HCT116 (cell line): ENCODE data around the gene LHFPL6. TPM values are rescaled to one million over a fixed set of nuclear protein-coding genes. Genes with fewer than 3 reads are reported as not detected.

ENCODE experiments used
- ATAC-seq: fragments of 200-7000 bp; cut with Tn5 transposase; 2 replicates; pipeline ENCODE4 v1.9.1; 2020; ENCODE audit warnings: mild to moderate bottlenecking, moderate library complexity
- BruUV-seq: library from RNA; stranded (reverse); fragments of 400-500 nt; replicated peaks from 2 replicates; lab custom pipeline; 2021; lab: Mats Ljungman, UMichigan
- CTCF ChIA-PET: fragments of 300-600 bp; sonication (Branson Sonifier 250); formaldehyde crosslinking; loops from one replicate; lab custom pipeline; 2021; ENCODE audit warnings: antibody characterized with exemption; lab: Charles Lee
- POLR2A ChIA-PET: fragments of 300-600, 350-600 bp; sonication (Branson Sonifier 250); formaldehyde crosslinking; loops from one replicate; lab custom pipeline; 2021; ENCODE audit warnings: antibody characterized with exemption; lab: Charles Lee
- RAD21 ChIA-PET, 2 experiments: fragments of 300-600 bp; sonication (Branson Sonifier 250); formaldehyde crosslinking; loops; one replicate each; lab custom pipeline; 2023; ENCODE audit warnings: low total read pairs in 2 of 2; ENCODE audit not compliant: uncharacterized antibody in 2 of 2, unreplicated experiment in 2 of 2, low non-redundant PET in 1 of 2; lab: Charles Lee
- DNase-seq: peaks from one replicate; pipeline ENCODE4 v3.0.0-alpha.2; 2010; ENCODE audit warnings: low read depth, low spot score
- H2AFZ ChIP-seq: fragments of 200-600 bp; shearing (Covaris generic), sonication (generic); 2 replicates; pipeline ENCODE4 v1.6.1; 2017; ENCODE audit warnings: low read depth, mixed run types, mixed read lengths, antibody characterized with exemption, low read length; ENCODE audit not compliant: poor library complexity, severe bottlenecking
- H3K27ac ChIP-seq: 2 replicates; pipeline ENCODE4 v1.5.1; 2012; ENCODE audit warnings: low read depth, low read length
- H3K27me3 ChIP-seq: fragments of 200-600 bp; sonication (generic); 2 replicates; pipeline ENCODE4 v1.6.1; 2016; ENCODE audit warnings: mixed run types, low read length, mixed read lengths; ENCODE audit not compliant: insufficient read depth
- H3K36me3 ChIP-seq, 2 experiments: fragments of 200-500 bp in 1 of 2; fragments of 200-600 bp in 1 of 2; sonication (Bioruptor generic) in 1 of 2; sonication (generic) in 1 of 2; 2 replicates each; pipeline versions ENCODE4 v1.5.1 to v1.6.1; 2014 to 2016; ENCODE audit warnings: low read length in 2 of 2, inconsistent platforms in 1 of 2, mixed read lengths in 1 of 2, mixed run types in 1 of 2; ENCODE audit not compliant: insufficient read depth in 2 of 2, control insufficient read depth in 1 of 2
- H3K4me1 ChIP-seq, 2 experiments: fragments of 200-600 bp in 1 of 2; sonication (generic) in 1 of 2; 2 replicates each; pipeline versions ENCODE4 v1.5.1 to v1.6.1; 2012 to 2017; ENCODE audit warnings: low read length in 2 of 2, inconsistent platforms in 1 of 2, mild to moderate bottlenecking in 1 of 2, mixed read lengths in 1 of 2, mixed run types in 1 of 2, moderate library complexity in 1 of 2; ENCODE audit not compliant: insufficient read depth in 2 of 2, control insufficient read depth in 1 of 2
- H3K4me2 ChIP-seq: fragments of 200-600 bp; sonication (generic); 2 replicates; pipeline ENCODE4 v1.6.1; 2017; ENCODE audit warnings: mixed run types, low read length, mixed read lengths
- H3K4me3 ChIP-seq, 2 experiments: fragments of 200-600 bp in 1 of 2; sonication (generic) in 1 of 2; replicated peaks in 1 of 2; 2 replicates each; pipeline ENCODE4 v1.5.1; 2011 to 2016; ENCODE audit warnings: low read length in 2 of 2, control low read depth in 1 of 2, low read depth in 1 of 2, mild to moderate bottlenecking in 1 of 2, mixed read lengths in 1 of 2, mixed run types in 1 of 2
- H3K79me2 ChIP-seq: fragments of 200-600 bp; sonication (generic); 2 replicates; pipeline ENCODE4 v1.6.1; 2017; ENCODE audit warnings: mild to moderate bottlenecking, mixed run types, low read length, moderate library complexity, mixed read lengths; ENCODE audit not compliant: insufficient read depth
- H3K9ac ChIP-seq: fragments of 200-600 bp; sonication (generic); 2 replicates; pipeline ENCODE4 v1.6.1; 2016; ENCODE audit warnings: low read length, mixed read lengths
- H3K9me2 ChIP-seq: fragments of 200-600 bp; sonication (generic), shearing (Covaris generic); 2 replicates; pipeline ENCODE4 v1.6.1; 2017; ENCODE audit warnings: mixed run types, mild to moderate bottlenecking, moderate library complexity; ENCODE audit not compliant: insufficient read depth
- H3K9me3 ChIP-seq, 2 experiments: fragments of 200-500 bp in 1 of 2; fragments of 200-600 bp in 1 of 2; sonication (Bioruptor generic) in 1 of 2; sonication (generic) in 1 of 2; 2 replicates each; pipeline ENCODE4 v1.6.1; 2014 to 2017; ENCODE audit warnings: low read length in 2 of 2, mixed read lengths in 2 of 2, inconsistent platforms in 1 of 2, low read depth in 1 of 2, mild to moderate bottlenecking in 1 of 2, mixed run types in 1 of 2, moderate library complexity in 1 of 2; ENCODE audit not compliant: control insufficient read depth in 1 of 2, insufficient read depth in 1 of 2
- H4K20me1 ChIP-seq: fragments of 200-600 bp; sonication (generic), shearing (Covaris generic); 2 replicates; pipeline ENCODE4 v1.6.1; 2017; ENCODE audit warnings: mixed run types, mild to moderate bottlenecking, moderate library complexity; ENCODE audit not compliant: insufficient read depth
- CBX3 ChIP-seq: IDR thresholded peaks from 2 replicates; pipeline ENCODE4 v1.6.1; 2012; ENCODE audit warnings: low read depth
- CTCF ChIP-seq, 3 experiments: fragments of 200-600 bp in 1 of 3; sonication (generic) in 1 of 3; IDR thresholded peaks in 2 of 3; conservative IDR thresholded peaks in 1 of 3; 2 replicates each; pipeline ENCODE4 v1.5.1; 2012 to 2017; ENCODE audit warnings: low read depth in 2 of 3, low read length in 2 of 3, antibody characterized with exemption in 1 of 3, borderline replicate concordance in 1 of 3, control low read depth in 1 of 3, mild to moderate bottlenecking in 1 of 3, mixed read lengths in 1 of 3, mixed run types in 1 of 3, moderate library complexity in 1 of 3; ENCODE audit not compliant: insufficient read depth in 1 of 3
- EGR1 ChIP-seq: IDR thresholded peaks from 2 replicates; pipeline ENCODE4 v1.6.1; 2012; ENCODE audit warnings: low read depth
- ELF1 ChIP-seq: IDR thresholded peaks from 2 replicates; pipeline ENCODE4 v1.6.1; 2012; ENCODE audit warnings: low read depth, borderline replicate concordance
- FOSL1 ChIP-seq: IDR thresholded peaks from 2 replicates; pipeline ENCODE4 v1.6.1; 2012; ENCODE audit warnings: low read depth
- MAX ChIP-seq: IDR thresholded peaks from 2 replicates; pipeline ENCODE4 v1.6.1; 2012
- POLR2AphosphoS5 ChIP-seq: IDR thresholded peaks from 2 replicates; pipeline ENCODE4 v1.6.1; 2011; ENCODE audit warnings: mild to moderate bottlenecking, low read depth, low read length, moderate library complexity
- SIN3A ChIP-seq: IDR thresholded peaks from 2 replicates; pipeline ENCODE4 v1.6.1; 2012; ENCODE audit warnings: low read depth
- TCF7L2 ChIP-seq: IDR thresholded peaks from 2 replicates; pipeline ENCODE4 v1.7.0; 2011; ENCODE audit warnings: borderline replicate concordance, inconsistent platforms; ENCODE audit not compliant: insufficient read depth, insufficient read length; ENCODE audit errors: extremely low read depth
- ZFX ChIP-seq: fragments of 450-650 bp; IDR thresholded peaks from 2 replicates; pipeline ENCODE4 v1.6.1; 2017
- intact Hi-C: fragments of 100-400 bp; cut with micrococcal nuclease; formaldehyde crosslinking; loops from 2 replicates; pipeline ENCODE4 v1.10.0; 2022
- total RNA-seq: library from RNA; stranded (reverse); gene quantifications from one replicate; pipeline ENCODE4 v1.2.1, GENCODE V29; 2021; ENCODE audit not compliant: unreplicated experiment
- TF ChIP-seq, protein P1 (sequence below): IDR thresholded peaks from 2 replicates; pipeline ENCODE4 v1.6.1; 2012

The LHFPL6 gene
- total RNA-seq, 1 experiment from 2014 or later, result 0.22 TPM

DNA sequence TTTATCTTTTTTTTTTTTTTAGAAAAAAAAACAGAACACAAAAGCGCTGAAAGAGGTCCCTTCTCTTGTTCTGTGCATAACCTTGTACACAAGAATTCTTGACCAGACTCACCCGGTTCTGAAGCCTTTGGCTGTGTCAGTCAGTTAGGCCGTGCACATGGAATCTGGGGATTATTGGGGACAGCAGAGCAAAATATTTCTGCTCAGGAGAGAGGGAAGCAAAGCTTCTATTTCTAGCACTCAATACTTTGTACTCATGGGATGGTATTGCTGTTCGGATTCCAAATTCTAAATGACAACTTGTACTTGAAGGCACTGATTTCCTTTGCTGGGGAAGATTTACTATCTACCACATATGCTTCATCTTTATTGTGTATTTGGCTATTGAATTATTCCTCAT, 292.0 kb downstream of the LHFPL6 start:
- TF ChIP-seq ELF1 (no peak), SIN3A (no peak), POLR2AphosphoS5 (no peak), ZFX (no peak), FOSL1 (no peak), TCF7L2 (no peak), CTCF (IDR thresholded peaks at IDR 0.05 in 2 of 3, conservative IDR thresholded peaks at IDR 0.05 in 1 of 3; ENCODE audit: borderline replicate concordance in 1 of 3, insufficient read depth in 1 of 3, low read depth in 2 of 3, low read length in 2 of 3) (no peak), MAX (no peak), EGR1 (no peak), CBX3 (no peak)
- TF ChIP-seq, protein P1, sequence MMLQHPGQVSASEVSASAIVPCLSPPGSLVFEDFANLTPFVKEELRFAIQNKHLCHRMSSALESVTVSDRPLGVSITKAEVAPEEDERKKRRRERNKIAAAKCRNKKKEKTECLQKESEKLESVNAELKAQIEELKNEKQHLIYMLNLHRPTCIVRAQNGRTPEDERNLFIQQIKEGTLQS, result no peak
- Histone ChIP-seq H3K4me1 (no peaks in the 10 kb centered on the region), H4K20me1 (no peaks in the 10 kb centered on the region), H3K4me3 (no peak overlapping the region), H3K27ac (no peak overlapping the region), H3K27me3 (peaks cover 15% of the 10 kb centered on the region), H3K4me2 (no peak overlapping the region), H3K9me2 (no peaks in the 10 kb centered on the region), H3K9ac (no peak overlapping the region), H3K36me3 (no peaks in the 10 kb centered on the region), H3K9me3 (no peaks in the 10 kb centered on the region), H3K79me2 (no peaks in the 10 kb centered on the region), H2AFZ (no peak overlapping the region)
- ATAC-seq (no peak), DNase-seq (no peak)
- ChIA-PET CTCF (no interaction called here), RAD21 (no interaction called here), POLR2A (no interaction called here)
- intact Hi-C loops, result no loop called here
- BruUV-seq, result no TSS peak
